HG03097 (cell line): ENCODE data around the gene SIRT2.
A peak's percentile ranks its signal among the peaks of the same experiment; 100 is the strongest.
"Not testable (repeated sequence)": the region's sequence is repeated elsewhere in the genome, so short reads cannot be mapped to it uniquely, and the experiment has no call there.

Experiments used
- ATAC-seq: cut with Tn5 transposase; IDR thresholded peaks from one replicate; pipeline ENCODE4 v1.9.1; 2021; ENCODE audit not compliant: unreplicated experiment, low FRiP score

The SIRT2 gene

DNA sequence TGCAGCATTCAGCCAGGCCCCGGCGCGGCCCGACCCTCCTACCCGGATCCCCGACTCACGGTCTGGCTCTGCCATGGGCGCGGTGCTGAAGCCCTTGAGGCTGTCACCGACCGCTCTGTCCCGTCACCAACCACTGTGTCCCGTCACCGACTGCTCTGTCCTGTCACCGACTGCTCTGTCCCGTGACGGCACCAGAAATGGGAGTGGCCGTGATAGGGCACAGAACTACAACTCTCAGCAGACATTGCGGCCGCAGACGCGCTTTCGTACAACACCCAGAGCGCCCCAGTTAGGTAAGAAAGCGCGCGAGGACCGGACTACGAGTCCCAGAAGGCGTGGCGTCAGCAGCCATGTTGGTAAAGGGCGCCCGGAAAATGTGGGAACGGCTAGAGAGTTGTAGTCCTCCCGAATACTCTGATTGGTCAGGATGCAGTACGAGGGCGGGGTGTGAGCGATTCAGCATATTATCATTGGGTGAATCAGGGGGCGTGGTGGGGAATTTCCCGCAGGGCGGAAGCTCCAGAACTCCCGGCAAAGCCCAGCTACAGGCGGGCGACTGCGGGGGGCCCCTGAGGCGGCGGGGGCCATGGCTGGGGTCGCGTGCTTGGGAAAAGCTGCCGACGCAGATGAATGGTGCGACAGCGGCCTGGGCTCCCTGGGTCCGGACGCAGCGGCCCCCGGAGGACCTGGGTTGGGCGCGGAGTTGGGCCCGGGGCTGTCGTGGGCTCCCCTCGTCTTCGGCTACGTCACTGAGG lies at the start of gene SIRT2, which contains the start of gene NFKBIB:
SIRT2 (minus strand) TSS at position 172 of the 755 bp plus-strand sequence; CDS start at position 75, 97 bp downstream.
NFKBIB (plus strand) TSS at position 523 of the 755 bp plus-strand sequence; CDS start at position 587, 64 bp downstream.
- ATAC-seq, result peak; percentile 94

DNA sequence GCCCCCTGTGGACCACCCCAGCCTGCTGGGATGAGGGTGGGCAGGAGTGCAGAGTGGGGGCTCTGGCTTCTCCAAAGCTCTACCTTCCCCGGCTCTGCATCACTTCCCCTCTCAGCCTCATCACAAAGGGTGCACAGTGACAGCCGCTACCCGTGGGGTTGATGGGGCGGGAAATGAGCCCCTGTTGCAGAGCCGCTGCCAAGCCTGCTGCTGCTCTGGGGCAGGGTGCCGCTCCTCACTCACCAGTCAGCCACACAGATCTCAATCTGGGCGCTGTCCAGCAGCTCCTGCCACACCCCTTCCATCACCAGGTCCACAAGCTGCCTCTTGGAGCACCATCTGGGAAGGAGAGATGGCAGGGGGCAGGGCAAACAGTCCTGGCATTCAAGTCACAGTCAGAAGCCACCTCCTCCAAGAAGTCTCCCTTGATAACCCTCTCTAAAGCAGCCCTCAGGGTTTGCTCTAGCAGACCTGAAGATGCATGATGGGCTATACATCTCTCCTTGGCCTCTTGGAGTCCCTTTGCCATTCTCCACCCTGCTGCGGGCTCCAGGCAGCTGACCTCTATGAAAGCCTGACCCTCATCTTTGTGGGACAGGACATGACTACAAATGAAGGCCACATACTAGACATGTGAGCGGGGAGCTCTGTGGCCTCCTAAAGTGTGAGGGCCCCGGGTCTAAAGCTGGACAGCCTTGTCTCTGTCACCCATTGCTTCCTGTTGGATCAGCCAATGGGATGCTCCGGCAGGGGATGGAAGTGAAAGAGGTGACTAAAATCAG lies 47.0 kb upstream of the SIRT2 start:
- no peak for ATAC-seq

DNA sequence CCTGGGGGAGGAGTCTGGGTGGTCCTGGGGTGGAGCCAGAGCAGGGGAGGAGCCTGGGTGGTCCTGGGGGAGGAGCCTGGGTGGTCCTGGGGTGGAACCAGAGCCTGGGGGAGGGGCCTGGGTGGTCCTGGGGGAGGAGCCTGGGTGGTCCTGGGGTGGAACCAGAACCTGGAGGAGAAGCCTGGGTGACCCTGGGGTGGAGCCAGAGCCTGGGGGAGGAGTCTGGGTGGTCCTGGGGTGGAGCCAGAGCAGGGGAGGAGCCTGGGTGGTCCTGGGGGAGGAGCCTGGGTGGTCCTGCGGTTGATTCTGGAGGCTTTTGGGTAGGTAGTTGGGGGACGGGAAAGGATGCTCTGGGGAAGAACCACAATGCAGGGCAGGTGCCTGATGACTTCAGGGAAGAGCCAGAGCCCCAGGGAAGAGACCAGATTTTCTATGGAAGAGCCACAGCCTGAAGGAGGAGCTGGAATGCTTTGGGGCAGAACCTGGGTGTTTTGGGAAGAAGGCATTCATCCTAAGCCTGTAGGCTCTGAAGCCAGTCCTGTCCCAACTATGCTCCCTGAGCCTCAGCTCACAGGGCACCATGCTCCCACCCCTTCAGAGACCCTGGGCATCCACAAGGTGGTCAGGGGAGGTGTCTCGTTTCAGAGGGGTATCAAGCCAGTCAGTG lies 46.3 kb upstream of the SIRT2 start:
- ATAC-seq, result no peak

DNA sequence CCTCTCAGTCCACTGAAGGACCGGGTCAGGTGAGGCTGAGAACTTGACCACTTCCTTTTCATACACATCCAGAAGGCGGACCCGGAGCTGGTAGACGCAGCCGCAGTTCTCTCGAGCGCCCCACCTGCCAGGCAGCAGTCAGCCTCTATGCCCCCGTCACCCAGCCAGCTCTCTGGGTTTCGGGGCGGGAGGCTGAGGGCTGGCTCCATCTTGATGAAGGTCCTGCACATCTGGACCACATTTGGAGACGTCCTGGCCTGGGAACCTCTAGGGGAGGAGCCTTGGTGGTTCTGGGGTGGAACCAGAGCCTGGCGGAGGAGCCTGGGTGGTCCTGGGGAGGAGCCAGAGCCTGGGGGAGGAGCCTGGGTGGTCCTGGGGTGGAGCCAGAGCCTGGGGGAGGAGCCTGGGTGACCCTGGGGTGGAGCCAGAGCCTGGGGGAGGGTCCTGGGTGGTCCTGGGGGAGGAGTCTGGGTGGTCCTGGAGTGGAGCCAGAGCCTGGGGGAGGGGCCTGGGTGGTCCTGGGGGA lies 45.6 kb upstream of the SIRT2 start:
- no peak for ATAC-seq

DNA sequence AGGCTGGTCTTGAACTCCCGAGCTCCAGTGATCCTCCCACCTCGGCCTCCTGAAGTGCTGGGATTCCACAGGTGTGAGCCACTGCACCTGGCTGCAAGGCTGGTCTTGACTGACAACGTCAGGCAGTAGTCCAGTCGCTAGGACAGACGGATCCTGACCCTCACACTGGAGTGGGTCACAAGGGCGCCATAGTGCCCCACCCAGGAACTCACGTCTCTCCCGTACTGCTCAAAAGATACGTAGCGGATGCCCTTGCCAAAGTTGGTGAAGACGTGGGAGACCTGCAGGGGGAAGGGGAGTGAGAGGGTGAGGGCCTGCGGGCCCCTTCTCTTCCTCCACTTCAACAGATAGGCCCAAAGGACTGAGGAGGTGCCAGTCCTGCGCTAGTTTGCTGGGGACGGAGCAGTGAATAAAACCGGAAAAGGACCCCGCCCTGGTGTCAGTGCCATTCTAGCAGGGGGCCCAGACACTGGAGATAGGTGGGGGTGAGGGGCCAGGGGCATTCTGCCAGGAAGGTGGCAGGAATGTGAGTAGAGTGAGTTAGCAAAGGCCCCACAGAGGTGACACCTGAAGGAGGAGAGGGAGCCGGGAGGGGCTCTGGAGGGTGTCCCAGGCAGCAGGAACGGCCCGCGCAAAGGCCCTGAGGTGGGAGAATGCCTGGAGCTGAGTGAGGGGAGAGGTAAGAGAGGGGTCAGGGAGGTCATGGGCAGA lies 43.2 kb upstream of the SIRT2 start:
- ATAC-seq, result no peak

DNA sequence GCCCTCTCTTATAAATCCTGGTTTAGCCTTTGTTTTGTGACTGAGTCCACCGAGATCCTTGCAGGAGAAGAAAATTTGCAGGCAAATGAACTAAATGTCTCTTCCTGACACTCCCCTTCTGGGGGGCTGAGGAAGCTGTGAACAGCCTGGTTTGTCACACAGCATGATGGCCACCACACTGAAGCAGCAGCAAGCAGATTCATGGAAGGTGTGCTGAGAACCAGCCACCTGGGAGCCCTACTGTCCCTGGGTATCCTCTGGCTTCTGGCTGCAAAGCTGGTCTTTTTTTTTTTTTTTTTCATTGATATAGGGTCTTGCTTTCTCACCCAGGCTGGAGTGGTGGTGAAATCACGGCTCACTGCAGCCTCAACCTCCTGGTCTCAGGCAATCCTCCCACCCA lies 42.6 kb upstream of the SIRT2 start:
- ATAC-seq, result no peak

DNA sequence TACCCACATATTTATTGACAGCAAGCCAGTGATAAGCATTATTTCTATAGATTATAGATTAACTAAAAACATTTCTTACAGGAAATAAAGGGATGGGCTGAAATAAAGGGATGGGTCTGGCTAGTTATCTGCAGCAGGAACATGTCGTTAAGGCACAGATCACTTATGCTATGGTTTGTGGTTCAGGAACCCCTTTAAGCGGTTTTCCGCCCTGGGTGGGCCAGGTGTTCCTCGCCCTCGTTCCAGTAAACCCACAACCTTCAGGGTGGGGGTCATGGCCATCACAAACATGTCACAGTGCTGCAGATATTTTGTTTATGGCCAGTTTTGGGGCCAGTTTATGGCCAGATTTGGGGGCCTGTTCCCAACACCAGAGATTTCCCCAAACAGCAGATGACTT lies 42.0 kb upstream of the SIRT2 start:
- not testable (repeated sequence) for ATAC-seq

DNA sequence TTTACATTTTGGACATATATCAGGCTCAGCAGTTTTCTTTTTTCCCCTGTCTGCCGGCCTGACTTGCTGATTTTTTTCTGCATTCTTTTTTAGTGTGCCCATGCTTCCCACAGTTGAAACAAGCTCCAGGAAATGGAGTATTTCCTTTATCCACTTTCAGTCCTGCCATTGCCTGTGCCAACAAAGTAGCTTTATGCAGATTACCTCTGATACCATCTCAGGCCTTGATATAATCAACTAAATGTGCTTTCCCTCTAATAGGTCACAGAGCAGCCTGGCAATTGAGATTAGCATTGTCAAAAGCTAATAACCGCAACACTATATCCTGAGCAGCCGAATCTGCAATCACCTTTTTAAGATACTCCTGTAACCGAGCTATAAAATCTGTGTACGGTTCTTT lies 40.5 kb upstream of the SIRT2 start:
- no peak for ATAC-seq

DNA sequence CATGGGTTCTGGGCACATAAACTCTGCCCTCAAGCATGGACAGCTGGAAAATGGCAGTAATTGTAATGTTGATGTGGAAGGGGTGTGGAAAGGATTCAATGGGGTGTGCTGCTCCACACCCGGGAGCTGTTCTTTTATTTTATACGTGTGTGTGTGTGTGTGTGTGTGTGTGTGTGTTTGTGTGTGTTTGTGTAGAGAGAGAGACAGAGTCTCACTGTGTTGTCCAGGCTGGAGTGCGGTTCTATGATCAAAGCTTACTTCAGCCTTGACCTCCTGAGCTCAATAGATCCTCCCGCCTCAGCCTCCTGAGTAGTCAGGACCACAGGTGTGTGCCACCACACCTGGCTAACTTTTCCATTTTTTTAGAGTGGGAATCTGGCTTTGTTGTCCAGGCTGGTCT lies 34.1 kb upstream of the SIRT2 start:
- ATAC-seq, result no peak

DNA sequence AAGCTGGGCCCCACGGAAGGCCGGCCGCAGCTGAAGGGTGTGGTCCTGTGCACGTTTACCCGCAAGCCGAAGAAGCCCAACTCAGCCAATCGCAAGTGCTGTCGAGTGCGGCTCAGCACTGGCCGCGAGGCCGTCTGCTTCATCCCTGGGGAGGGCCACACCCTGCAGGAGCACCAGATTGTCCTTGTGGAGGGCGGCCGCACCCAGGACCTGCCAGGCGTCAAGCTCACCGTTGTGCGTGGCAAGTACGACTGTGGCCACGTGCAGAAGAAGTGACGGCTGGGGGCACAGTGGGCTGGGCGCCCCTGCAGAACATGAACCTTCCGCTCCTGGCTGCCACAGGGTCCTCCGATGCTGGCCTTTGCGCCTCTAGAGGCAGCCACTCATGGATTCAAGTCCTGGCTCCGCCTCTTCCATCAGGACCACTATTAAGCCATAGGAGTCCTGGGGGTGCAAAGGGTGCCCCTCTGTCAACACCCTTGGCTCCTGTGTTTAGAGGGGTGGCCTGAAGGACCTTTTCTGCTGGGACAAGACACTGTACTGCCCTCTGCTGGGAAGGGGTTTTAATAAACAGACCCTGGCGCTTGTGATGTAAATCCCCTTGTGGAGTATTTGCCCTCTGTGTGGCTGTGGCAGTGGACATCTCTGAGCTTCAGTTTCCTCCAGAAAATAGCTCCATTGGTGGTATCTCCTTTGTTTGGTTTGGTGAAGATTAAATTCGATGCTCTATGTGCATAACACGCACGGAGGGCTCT lies 33.2 kb upstream of the SIRT2 start:
- ATAC-seq, result no peak

DNA sequence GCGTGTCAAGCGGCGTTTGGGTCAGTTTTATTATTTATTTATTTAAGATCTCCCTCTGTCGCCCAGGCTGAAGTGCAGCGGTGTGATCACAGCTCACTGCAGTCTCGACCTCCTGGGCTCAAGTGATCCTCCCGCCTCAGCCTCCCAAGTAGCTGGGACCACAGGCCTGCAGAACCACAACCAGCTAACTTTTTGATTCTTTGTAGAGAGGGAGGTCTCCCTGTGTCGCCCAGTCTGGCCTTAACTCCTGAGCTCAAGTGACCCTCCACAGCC lies 32.0 kb upstream of the SIRT2 start:
- ATAC-seq, result no peak

DNA sequence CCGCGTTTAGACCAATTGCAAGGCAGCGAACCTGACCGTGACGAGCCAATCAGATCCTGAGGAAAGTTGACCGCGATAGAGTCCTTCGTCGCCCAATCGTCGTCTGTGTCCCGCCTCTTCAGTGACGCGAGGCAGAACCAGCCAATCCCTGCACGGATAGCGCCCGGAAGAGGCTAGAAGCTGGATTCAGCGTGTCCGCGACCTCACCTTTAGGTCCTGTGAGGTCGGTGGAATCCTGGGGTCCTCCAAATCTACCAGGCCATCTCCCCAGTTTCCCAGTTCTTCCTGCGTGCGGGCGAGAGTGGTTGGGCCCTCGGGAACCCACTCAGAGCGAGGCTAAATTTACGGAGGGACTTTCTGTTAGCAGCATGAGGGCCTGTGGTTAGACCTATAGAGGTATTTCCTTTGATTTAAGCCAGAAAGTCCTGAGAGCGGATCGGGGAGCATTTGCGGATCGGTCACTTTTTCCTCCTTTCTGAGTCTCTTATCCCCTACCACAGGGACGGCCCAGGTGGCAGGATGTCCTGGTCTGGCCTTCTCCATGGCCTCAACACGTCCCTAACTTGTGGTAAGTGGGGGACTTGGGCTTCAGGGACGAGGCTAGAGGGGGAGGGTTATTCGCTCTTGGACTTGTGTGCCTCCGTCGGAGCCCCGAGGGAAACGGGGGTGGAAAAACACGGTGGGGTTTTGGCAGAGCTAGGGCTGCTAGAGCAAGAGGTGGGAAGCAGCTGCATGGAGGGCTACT lies 31.5 kb upstream of the SIRT2 start, which contains the start of gene MRPS12:
MRPS12 (plus strand) TSS at position 169 of the 745 bp plus-strand sequence; CDS start at position 520, 351 bp downstream.
- peak; percentile 87 for ATAC-seq

DNA sequence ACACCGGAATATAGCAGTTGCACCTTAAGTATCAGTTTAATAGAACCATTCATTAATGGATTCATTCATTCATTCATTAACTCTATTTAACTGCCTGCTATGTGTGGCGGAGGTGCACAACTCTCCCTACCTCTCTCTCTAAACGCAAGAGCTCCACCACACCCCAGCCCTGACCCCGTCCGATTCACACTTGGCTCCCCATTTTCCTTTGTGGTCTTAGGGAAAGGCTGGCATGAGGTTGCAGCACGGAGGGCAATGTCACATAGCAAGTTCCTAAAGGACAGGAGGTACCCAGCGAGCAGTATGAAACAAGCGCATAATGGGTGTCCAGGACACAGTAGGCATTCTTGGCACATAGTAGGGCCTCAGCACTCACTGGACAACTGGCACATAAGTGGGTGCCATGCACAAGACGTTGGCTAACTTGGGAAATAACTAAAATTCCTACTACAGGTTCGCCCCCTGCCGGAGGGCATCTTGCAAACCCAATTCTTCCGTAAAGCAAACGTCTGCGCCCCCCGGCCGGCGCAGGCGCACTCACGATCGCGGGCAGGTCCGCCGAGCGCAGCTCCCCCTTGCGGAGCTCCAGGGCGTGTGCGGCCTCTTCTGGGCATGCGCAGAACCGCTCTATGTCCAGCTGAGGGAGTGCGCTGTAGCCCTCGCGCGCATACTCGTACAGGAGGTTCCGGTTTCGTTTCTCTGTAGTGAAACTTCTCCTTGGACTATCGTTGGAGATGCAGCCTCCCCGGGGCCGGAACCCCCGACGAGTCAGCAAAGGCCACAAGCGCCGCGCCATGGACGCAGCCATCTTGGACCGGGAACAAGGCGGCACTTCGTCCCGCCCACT lies 30.7 kb upstream of the SIRT2 start, which contains the start of gene SARS2:
SARS2 (minus strand) TSS at position 835 of the 847 bp plus-strand sequence; CDS start at position 808, 27 bp downstream.
- peak; percentile 84 for ATAC-seq

DNA sequence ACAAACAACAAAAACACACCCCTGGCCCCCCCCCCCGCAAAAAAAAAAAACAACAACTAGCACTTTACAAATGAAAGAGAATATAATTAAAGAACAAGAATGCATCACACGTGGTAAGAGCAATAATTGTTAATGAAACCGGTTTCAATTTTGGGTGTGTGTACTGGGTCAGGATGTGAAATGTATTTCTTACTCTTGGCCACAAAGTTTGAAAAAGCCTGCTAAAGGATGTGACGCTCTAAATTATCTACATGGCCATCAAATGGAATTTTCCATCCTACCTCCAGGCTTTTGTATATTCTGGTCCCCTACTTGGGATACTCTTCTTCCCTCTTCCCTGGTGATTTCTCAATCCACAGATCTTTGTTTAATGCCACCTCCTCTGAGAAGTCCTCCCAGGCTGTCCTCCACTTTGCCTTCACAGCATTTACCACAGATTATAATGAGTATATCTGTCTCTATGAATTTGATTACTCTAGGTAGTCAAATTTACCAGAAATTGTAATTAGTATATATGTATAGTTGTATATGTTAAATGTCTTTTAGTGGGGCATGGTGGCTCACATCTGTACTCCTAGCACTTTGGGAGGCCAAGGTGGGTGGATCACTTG lies 29.1 kb upstream of the SIRT2 start:
- ATAC-seq, result no peak

DNA sequence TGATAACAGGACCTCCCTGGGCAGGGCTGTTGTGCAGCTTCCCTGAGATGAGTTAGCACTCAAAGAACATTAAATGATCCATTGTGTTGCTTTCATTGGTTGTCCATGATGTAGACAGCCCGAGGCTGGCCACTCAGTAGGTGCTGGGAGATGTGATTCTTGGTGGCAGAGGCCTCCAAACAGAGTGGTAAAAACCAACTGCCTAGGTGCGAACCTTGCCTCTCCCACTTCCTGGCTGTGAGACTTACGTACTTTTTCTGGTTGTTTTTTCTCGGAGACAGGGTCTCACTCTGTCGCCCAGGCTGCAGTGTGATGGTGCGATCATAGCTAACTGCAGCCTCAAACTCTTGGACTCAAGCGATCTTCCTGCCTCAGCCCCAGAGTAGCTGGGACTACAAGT lies 25.0 kb upstream of the SIRT2 start:
- ATAC-seq, result no peak

DNA sequence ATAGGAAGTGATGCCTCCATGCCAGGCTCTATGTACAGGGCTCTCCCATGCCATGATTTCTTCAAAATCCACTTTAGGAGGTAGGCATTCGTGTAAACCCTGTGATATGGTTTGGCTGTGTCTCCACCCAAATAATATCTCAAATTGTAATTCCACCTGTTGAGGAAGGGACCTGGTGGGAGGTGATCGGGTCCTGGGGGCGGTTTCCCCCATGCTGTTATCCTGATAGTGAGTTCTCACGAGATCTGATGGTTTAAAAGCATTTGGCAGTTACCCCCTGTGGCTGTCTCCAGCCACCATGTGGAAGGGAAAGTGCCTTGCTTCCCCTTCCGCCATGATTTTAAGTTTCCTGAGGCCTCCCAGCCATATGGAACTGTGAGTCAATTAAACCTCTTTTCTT lies 23.1 kb upstream of the SIRT2 start:
- ATAC-seq, result no peak

DNA sequence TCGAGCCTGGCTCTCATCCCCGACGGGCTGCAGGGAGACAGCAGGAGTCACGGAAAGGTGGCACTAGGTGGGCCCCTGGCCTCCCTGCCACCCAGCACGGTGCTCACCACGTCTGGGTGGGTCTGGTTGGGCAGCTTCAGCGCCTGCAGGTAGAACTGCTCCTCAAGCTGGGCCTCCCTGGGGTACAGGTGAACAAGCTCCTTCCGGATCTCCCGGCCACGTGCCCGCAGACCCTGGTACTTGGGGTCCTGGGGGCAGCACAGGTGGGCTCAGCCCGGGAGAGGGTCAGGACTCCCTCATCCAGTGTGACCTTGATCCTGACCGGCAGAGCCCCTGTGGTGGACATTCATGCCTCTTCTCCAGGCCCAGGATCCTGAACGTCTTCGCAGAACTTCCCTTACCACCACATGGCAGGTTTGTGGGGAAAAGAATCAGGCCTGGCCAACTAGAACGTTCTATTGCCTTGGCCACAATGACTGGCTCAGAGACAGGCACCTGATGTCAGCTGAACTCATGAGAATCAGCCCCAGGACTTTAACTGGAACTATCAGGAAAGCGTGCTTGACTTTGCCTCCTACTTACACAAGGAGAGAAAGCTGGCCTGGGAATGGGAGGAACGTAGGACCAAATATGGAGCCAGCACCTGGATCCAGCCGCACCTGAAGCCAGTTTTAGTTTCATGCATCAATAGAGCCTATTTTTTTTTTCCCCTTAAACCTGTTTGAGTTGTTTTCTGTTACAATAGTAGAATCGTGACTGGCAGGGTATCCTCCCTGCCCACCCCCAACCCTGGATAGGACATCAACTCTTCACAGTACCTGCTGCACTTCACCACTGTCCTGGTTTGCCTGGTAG lies 22.2 kb upstream of the SIRT2 start:
- ATAC-seq, result no peak
